ENCODE data around the gene PAOX. TPM values are rescaled to one million over a fixed set of nuclear protein-coding genes. Genes with fewer than 3 reads are reported as not detected.

The PAOX gene
- total and polyA plus RNA-seq, 2 of the 13 experiments (the other 11 are each of a cell fraction or from before 2014, with no cell fraction given), result 0.49 to 0.77 TPM

DNA sequence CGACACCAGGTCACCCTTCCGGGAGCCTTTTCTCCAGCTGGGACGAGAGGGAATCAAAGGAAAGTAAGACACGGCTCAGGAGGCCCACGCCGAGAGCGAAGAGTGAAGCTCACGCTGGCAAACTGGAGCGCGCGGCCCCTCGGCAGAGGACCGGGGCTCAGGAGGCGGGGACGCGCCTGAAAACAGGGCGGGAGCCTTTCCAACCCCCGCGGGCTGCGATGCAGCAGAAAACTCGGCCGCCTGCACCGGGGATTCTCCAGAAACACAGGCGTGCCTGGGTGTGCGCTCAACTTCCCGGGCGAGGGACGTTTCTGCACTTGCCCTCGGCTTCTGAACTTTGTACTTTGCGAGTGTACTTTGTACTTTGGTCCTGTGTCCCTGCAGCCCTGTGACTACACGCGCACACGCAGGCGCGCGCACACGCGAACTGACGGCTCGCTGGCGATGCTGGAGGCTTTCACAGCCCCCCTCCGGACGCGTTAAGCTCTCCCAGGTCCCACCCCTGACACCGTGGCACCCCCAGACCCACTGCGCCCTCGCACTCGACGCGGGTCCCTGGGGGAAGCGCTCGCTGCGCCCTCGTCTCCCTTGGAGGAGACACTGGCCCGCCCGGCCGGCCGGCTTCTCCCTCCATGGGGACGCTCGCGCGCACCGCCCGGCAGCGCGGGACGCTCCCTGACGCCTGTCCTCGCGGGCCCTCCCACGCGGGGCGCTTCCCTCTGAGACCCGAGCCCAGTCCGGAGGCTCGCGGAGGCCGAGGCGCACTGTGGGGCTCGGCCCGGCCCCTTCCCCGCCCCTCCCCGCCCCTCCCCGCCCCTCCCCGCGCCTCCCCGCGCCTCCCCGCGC lies 588 bp upstream of the PAOX start (continued):
- TF ChIP-seq ZNF891 (CRISPR knock-in tag; IDR thresholded peaks at IDR 0.05), result 0 out of 2 replicates have a peak, but pooled peaks have one; percentile 33
- TF ChIP-seq KDM6A (CRISPR knock-in tag; IDR thresholded peaks at IDR 0.05; ENCODE audit: low read depth), result 0 out of 2 replicates have a peak, but pooled peaks have one; percentile 34
- no peak for TF ChIP-seq SRSF9 (IDR thresholded peaks at IDR 0.05; ENCODE audit: borderline replicate concordance, insufficient read depth, low read depth, low read length, poor library complexity, severe bottlenecking)
- no peak; the same call in 1 of the 2 replicates for TF ChIP-seq HOXD1 (CRISPR knock-in tag; IDR thresholded peaks at IDR 0.05)
- TF ChIP-seq, protein P1, sequence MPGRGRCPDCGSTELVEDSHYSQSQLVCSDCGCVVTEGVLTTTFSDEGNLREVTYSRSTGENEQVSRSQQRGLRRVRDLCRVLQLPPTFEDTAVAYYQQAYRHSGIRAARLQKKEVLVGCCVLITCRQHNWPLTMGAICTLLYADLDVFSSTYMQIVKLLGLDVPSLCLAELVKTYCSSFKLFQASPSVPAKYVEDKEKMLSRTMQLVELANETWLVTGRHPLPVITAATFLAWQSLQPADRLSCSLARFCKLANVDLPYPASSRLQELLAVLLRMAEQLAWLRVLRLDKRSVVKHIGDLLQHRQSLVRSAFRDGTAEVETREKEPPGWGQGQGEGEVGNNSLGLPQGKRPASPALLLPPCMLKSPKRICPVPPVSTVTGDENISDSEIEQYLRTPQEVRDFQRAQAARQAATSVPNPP (CRISPR knock-in tag; IDR thresholded peaks at IDR 0.05), result 0 out of 2 replicates have a peak, but pooled peaks have one; percentile 21
- no peak for TF ChIP-seq PHF5A (CRISPR knock-in tag; IDR thresholded peaks at IDR 0.05; ENCODE audit: low read depth, unreplicated experiment)
- TF ChIP-seq SNAPC2 (CRISPR knock-in tag; IDR thresholded peaks at IDR 0.05), result no peak
- no peak for TF ChIP-seq ZFP62 (CRISPR knock-in tag; IDR thresholded peaks at IDR 0.05)
- peak; percentile 35 for TF ChIP-seq HNRNPLL (IDR thresholded peaks at IDR 0.05; ENCODE audit: low read depth, low read length, poor library complexity, severe bottlenecking)
- no peak for TF ChIP-seq SUZ12 (IDR thresholded peaks at IDR 0.05; ENCODE audit: low read depth, low read length)
- TF ChIP-seq, protein P2, sequence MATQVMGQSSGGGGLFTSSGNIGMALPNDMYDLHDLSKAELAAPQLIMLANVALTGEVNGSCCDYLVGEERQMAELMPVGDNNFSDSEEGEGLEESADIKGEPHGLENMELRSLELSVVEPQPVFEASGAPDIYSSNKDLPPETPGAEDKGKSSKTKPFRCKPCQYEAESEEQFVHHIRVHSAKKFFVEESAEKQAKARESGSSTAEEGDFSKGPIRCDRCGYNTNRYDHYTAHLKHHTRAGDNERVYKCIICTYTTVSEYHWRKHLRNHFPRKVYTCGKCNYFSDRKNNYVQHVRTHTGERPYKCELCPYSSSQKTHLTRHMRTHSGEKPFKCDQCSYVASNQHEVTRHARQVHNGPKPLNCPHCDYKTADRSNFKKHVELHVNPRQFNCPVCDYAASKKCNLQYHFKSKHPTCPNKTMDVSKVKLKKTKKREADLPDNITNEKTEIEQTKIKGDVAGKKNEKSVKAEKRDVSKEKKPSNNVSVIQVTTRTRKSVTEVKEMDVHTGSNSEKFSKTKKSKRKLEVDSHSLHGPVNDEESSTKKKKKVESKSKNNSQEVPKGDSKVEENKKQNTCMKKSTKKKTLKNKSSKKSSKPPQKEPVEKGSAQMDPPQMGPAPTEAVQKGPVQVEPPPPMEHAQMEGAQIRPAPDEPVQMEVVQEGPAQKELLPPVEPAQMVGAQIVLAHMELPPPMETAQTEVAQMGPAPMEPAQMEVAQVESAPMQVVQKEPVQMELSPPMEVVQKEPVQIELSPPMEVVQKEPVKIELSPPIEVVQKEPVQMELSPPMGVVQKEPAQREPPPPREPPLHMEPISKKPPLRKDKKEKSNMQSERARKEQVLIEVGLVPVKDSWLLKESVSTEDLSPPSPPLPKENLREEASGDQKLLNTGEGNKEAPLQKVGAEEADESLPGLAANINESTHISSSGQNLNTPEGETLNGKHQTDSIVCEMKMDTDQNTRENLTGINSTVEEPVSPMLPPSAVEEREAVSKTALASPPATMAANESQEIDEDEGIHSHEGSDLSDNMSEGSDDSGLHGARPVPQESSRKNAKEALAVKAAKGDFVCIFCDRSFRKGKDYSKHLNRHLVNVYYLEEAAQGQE (IDR thresholded peaks at IDR 0.05; ENCODE audit: borderline replicate concordance in 1 of 2, low read depth in 1 of 2, low read length in 2 of 2), result no peak; a peak in 1 of 4 replicates
- no peak for TF ChIP-seq ZNF274 (CRISPR knock-in tag; IDR thresholded peaks at IDR 0.05)
- TF ChIP-seq NAIF1 (CRISPR knock-in tag; IDR thresholded peaks at IDR 0.05; ENCODE audit: borderline replicate concordance), result no peak
- TF ChIP-seq, protein P3, sequence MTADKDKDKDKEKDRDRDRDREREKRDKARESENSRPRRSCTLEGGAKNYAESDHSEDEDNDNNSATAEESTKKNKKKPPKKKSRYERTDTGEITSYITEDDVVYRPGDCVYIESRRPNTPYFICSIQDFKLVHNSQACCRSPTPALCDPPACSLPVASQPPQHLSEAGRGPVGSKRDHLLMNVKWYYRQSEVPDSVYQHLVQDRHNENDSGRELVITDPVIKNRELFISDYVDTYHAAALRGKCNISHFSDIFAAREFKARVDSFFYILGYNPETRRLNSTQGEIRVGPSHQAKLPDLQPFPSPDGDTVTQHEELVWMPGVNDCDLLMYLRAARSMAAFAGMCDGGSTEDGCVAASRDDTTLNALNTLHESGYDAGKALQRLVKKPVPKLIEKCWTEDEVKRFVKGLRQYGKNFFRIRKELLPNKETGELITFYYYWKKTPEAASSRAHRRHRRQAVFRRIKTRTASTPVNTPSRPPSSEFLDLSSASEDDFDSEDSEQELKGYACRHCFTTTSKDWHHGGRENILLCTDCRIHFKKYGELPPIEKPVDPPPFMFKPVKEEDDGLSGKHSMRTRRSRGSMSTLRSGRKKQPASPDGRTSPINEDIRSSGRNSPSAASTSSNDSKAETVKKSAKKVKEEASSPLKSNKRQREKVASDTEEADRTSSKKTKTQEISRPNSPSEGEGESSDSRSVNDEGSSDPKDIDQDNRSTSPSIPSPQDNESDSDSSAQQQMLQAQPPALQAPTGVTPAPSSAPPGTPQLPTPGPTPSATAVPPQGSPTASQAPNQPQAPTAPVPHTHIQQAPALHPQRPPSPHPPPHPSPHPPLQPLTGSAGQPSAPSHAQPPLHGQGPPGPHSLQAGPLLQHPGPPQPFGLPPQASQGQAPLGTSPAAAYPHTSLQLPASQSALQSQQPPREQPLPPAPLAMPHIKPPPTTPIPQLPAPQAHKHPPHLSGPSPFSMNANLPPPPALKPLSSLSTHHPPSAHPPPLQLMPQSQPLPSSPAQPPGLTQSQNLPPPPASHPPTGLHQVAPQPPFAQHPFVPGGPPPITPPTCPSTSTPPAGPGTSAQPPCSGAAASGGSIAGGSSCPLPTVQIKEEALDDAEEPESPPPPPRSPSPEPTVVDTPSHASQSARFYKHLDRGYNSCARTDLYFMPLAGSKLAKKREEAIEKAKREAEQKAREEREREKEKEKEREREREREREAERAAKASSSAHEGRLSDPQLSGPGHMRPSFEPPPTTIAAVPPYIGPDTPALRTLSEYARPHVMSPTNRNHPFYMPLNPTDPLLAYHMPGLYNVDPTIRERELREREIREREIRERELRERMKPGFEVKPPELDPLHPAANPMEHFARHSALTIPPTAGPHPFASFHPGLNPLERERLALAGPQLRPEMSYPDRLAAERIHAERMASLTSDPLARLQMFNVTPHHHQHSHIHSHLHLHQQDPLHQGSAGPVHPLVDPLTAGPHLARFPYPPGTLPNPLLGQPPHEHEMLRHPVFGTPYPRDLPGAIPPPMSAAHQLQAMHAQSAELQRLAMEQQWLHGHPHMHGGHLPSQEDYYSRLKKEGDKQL (CRISPR knock-in tag; IDR thresholded peaks at IDR 0.05; ENCODE audit: low read depth), result no peak
- peak; percentile 34; the same call in 1 of the 2 replicates for TF ChIP-seq TBX2 (CRISPR knock-in tag; IDR thresholded peaks at IDR 0.05; ENCODE audit: borderline replicate concordance)
- peak; percentile 75 for TF ChIP-seq ZNF230 (CRISPR knock-in tag; IDR thresholded peaks at IDR 0.05)
- no peak for TF ChIP-seq TAF15 (IDR thresholded peaks at IDR 0.05; ENCODE audit: low read depth, low read length, poor library complexity, severe bottlenecking)

Data from HepG2 (cell line).